ENCODE measurements around the gene CD164L2.

CD164L2 gene

GRCh38 chr1:27341525-27342252, 41.4 kb downstream of the CD164L2 start, which contains the start of gene SYTL1 (continued):
- TF ChIP-seq ZNF488 (tag by site-specific recombination; IDR thresholded peaks at IDR 0.05) (no peak), GLI4 (tag by site-specific recombination; IDR thresholded peaks at IDR 0.05) (no peak), ZNF654 (tag by site-specific recombination; IDR thresholded peaks at IDR 0.05; ENCODE audit: low read depth) (no peak), ZNF138 (tag by site-specific recombination; IDR thresholded peaks at IDR 0.05; ENCODE audit: borderline replicate concordance) (no peak), ZNF223 (tag by site-specific recombination; IDR thresholded peaks at IDR 0.05) (no peak), SP2 (tag by site-specific recombination; IDR thresholded peaks at IDR 0.05) (peak; percentile 63), ZNF175 (tag by site-specific recombination; IDR thresholded peaks at IDR 0.05) (no peak), ZNF16 (tag by site-specific recombination; IDR thresholded peaks at IDR 0.05; ENCODE audit: low read depth) (no peak), ZSCAN23 (tag by site-specific recombination; IDR thresholded peaks at IDR 0.05) (no peak), ZNF514 (tag by site-specific recombination; IDR thresholded peaks at IDR 0.05) (no peak), ZNF155 (tag by site-specific recombination; IDR thresholded peaks at IDR 0.05) (no peak), KLF10 (tag by site-specific recombination; IDR thresholded peaks at IDR 0.05) (peak; percentile 70; the same call in 1 of the 2 replicates), ZNF24 (tag by site-specific recombination; IDR thresholded peaks at IDR 0.05) (peak; percentile 68), ZNF621 (tag by site-specific recombination; IDR thresholded peaks at IDR 0.05) (no peak), MYNN (tag by site-specific recombination; IDR thresholded peaks at IDR 0.05; ENCODE audit: borderline replicate concordance) (no peak), ZBTB48 (tag by site-specific recombination; IDR thresholded peaks at IDR 0.05) (peak; percentile 89), ZNF792 (tag by site-specific recombination; IDR thresholded peaks at IDR 0.05) (no peak), ZNF404 (tag by site-specific recombination; IDR thresholded peaks at IDR 0.05) (no peak)
- TF ChIP-seq, protein P1, sequence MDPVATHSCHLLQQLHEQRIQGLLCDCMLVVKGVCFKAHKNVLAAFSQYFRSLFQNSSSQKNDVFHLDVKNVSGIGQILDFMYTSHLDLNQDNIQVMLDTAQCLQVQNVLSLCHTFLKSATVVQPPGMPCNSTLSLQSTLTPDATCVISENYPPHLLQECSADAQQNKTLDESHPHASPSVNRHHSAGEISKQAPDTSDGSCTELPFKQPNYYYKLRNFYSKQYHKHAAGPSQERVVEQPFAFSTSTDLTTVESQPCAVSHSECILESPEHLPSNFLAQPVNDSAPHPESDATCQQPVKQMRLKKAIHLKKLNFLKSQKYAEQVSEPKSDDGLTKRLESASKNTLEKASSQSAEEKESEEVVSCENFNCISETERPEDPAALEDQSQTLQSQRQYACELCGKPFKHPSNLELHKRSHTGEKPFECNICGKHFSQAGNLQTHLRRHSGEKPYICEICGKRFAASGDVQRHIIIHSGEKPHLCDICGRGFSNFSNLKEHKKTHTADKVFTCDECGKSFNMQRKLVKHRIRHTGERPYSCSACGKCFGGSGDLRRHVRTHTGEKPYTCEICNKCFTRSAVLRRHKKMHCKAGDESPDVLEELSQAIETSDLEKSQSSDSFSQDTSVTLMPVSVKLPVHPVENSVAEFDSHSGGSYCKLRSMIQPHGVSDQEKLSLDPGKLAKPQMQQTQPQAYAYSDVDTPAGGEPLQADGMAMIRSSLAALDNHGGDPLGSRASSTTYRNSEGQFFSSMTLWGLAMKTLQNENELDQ (tag by site-specific recombination; IDR thresholded peaks at IDR 0.05; ENCODE audit: low read depth) = no peak
- TF ChIP-seq, protein P2, sequence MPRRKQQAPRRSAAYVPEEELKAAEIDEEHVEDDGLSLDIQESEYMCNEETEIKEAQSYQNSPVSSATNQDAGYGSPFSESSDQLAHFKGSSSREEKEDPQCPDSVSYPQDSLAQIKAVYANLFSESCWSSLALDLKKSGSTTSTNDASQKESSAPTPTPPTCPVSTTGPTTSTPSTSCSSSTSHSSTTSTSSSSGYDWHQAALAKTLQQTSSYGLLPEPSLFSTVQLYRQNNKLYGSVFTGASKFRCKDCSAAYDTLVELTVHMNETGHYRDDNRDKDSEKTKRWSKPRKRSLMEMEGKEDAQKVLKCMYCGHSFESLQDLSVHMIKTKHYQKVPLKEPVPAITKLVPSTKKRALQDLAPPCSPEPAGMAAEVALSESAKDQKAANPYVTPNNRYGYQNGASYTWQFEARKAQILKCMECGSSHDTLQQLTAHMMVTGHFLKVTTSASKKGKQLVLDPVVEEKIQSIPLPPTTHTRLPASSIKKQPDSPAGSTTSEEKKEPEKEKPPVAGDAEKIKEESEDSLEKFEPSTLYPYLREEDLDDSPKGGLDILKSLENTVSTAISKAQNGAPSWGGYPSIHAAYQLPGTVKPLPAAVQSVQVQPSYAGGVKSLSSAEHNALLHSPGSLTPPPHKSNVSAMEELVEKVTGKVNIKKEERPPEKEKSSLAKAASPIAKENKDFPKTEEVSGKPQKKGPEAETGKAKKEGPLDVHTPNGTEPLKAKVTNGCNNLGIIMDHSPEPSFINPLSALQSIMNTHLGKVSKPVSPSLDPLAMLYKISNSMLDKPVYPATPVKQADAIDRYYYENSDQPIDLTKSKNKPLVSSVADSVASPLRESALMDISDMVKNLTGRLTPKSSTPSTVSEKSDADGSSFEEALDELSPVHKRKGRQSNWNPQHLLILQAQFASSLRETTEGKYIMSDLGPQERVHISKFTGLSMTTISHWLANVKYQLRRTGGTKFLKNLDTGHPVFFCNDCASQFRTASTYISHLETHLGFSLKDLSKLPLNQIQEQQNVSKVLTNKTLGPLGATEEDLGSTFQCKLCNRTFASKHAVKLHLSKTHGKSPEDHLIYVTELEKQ (tag by site-specific recombination; IDR thresholded peaks at IDR 0.05; ENCODE audit: borderline replicate concordance) = no peak
- TF ChIP-seq, protein P3, sequence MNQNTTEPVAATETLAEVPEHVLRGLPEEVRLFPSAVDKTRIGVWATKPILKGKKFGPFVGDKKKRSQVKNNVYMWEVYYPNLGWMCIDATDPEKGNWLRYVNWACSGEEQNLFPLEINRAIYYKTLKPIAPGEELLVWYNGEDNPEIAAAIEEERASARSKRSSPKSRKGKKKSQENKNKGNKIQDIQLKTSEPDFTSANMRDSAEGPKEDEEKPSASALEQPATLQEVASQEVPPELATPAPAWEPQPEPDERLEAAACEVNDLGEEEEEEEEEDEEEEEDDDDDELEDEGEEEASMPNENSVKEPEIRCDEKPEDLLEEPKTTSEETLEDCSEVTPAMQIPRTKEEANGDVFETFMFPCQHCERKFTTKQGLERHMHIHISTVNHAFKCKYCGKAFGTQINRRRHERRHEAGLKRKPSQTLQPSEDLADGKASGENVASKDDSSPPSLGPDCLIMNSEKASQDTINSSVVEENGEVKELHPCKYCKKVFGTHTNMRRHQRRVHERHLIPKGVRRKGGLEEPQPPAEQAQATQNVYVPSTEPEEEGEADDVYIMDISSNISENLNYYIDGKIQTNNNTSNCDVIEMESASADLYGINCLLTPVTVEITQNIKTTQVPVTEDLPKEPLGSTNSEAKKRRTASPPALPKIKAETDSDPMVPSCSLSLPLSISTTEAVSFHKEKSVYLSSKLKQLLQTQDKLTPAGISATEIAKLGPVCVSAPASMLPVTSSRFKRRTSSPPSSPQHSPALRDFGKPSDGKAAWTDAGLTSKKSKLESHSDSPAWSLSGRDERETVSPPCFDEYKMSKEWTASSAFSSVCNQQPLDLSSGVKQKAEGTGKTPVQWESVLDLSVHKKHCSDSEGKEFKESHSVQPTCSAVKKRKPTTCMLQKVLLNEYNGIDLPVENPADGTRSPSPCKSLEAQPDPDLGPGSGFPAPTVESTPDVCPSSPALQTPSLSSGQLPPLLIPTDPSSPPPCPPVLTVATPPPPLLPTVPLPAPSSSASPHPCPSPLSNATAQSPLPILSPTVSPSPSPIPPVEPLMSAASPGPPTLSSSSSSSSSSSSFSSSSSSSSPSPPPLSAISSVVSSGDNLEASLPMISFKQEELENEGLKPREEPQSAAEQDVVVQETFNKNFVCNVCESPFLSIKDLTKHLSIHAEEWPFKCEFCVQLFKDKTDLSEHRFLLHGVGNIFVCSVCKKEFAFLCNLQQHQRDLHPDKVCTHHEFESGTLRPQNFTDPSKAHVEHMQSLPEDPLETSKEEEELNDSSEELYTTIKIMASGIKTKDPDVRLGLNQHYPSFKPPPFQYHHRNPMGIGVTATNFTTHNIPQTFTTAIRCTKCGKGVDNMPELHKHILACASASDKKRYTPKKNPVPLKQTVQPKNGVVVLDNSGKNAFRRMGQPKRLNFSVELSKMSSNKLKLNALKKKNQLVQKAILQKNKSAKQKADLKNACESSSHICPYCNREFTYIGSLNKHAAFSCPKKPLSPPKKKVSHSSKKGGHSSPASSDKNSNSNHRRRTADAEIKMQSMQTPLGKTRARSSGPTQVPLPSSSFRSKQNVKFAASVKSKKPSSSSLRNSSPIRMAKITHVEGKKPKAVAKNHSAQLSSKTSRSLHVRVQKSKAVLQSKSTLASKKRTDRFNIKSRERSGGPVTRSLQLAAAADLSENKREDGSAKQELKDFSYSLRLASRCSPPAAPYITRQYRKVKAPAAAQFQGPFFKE (tag by site-specific recombination; IDR thresholded peaks at IDR 0.05; ENCODE audit: borderline replicate concordance) = no peak
- TF ChIP-seq, protein P4, sequence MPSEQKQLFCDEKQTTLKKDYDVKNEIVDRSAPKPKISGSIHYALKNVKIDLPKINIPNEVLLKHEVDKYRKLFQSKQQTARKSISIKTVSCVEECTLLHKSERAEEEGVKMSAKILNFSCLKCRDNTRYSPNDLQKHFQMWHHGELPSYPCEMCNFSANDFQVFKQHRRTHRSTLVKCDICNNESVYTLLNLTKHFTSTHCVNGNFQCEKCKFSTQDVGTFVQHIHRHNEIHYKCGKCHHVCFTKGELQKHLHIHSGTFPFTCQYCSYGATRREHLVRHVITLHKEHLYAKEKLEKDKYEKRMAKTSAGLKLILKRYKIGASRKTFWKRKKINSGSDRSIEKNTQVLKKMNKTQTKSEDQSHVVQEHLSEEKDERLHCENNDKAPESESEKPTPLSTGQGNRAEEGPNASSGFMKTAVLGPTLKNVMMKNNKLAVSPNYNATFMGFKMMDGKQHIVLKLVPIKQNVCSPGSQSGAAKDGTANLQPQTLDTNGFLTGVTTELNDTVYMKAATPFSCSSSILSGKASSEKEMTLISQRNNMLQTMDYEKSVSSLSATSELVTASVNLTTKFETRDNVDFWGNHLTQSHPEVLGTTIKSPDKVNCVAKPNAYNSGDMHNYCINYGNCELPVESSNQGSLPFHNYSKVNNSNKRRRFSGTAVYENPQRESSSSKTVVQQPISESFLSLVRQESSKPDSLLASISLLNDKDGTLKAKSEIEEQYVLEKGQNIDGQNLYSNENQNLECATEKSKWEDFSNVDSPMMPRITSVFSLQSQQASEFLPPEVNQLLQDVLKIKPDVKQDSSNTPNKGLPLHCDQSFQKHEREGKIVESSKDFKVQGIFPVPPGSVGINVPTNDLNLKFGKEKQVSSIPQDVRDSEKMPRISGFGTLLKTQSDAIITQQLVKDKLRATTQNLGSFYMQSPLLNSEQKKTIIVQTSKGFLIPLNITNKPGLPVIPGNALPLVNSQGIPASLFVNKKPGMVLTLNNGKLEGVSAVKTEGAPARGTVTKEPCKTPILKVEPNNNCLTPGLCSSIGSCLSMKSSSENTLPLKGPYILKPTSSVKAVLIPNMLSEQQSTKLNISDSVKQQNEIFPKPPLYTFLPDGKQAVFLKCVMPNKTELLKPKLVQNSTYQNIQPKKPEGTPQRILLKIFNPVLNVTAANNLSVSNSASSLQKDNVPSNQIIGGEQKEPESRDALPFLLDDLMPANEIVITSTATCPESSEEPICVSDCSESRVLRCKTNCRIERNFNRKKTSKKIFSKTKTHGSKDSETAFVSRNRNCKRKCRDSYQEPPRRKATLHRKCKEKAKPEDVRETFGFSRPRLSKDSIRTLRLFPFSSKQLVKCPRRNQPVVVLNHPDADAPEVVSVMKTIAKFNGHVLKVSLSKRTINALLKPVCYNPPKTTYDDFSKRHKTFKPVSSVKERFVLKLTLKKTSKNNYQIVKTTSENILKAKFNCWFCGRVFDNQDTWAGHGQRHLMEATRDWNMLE (tag by site-specific recombination; conservative IDR thresholded peaks at IDR 0.05; ENCODE audit: low read depth) = no peak

All from HEK293 (cell line).